ENCODE data around the gene CDH22.

DNA sequence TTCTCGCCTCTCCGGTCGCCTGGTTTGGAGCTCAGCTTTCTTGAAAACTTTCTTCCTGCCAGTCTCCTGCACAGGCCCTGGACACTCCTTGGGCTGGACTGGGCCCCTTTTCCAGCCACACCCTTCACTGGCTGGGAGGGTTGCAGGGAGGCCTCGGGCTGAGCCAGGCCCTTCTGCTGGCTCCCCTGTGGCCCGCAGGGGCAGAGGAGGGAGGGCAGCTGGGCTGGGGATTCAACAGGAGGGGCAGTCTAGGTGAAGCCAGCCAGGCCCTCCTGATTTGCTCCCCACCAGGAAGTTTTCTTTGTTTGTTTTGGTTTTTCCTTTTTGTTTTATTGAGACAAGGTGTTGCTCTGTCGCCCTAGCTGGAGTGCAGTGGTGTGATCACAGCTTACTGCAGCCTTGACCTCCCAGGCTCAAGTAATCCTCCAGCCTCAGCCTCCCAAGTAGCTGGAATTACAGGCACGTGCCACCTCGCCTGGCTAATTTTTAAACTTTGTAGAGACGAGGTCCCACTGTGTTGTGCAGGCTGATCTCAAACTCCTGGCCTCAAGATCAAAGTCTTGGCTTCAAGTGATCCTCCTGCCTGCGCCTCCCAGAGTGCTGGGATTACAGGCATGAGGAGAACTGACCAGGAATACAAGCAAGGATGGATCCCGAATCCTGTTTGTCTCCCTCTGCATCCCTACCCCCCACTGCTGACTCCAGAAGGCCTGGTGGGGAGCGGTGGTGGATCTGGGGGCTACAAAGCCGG is 23.5 kb upstream of the CDH22 start:
- TF ChIP-seq, protein P1, sequence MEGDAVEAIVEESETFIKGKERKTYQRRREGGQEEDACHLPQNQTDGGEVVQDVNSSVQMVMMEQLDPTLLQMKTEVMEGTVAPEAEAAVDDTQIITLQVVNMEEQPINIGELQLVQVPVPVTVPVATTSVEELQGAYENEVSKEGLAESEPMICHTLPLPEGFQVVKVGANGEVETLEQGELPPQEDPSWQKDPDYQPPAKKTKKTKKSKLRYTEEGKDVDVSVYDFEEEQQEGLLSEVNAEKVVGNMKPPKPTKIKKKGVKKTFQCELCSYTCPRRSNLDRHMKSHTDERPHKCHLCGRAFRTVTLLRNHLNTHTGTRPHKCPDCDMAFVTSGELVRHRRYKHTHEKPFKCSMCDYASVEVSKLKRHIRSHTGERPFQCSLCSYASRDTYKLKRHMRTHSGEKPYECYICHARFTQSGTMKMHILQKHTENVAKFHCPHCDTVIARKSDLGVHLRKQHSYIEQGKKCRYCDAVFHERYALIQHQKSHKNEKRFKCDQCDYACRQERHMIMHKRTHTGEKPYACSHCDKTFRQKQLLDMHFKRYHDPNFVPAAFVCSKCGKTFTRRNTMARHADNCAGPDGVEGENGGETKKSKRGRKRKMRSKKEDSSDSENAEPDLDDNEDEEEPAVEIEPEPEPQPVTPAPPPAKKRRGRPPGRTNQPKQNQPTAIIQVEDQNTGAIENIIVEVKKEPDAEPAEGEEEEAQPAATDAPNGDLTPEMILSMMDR (IDR thresholded peaks at IDR 0.05), result no peak
- TF ChIP-seq POLR2A (IDR thresholded peaks at IDR 0.05), result no peak

All from right lobe of liver (tissue), 4 donors.